ENCODE results near the gene RASSF7. TPM values are rescaled to one million over a fixed set of nuclear protein-coding genes. Genes with fewer than 3 reads are reported as not detected.
"Not testable (repeated sequence)": the region's sequence is repeated elsewhere in the genome, so short reads cannot be mapped to it uniquely, and the experiment has no call there.

RASSF7 gene
- polyA plus RNA-seq, 1 donor from 2014 or later: 37.1 TPM

- TF ChIP-seq POLR2AphosphoS5 (IDR thresholded peaks at IDR 0.05): no peak
- TF ChIP-seq EP300 (conservative IDR thresholded peaks at IDR 0.05; ENCODE audit: poor library complexity, severe bottlenecking): no peak
- no peaks in the 10 kb centered on the region for H3F3A ChIP-seq (ENCODE audit: insufficient read depth, low read length, poor library complexity, severe bottlenecking)
- no peak overlapping the region for H3K27ac ChIP-seq (ENCODE audit: low read length)
- H3K9ac ChIP-seq (ENCODE audit: low read length): no peak overlapping the region
- H3K4me2 ChIP-seq (ENCODE audit: low read length): no peak overlapping the region
- H3K9me3 ChIP-seq (ENCODE audit: low read length): no peaks in the 10 kb centered on the region
- no peaks in the 10 kb centered on the region for H3K79me2 ChIP-seq (replicated peaks; ENCODE audit: insufficient read depth, low read length)
- H4K20me1 ChIP-seq (ENCODE audit: insufficient read depth): no peaks in the 10 kb centered on the region
- H3K27me3 ChIP-seq (ENCODE audit: insufficient read depth, low read depth, low read length): no peaks in the 10 kb centered on the region
- H2AFZ ChIP-seq (ENCODE audit: low read depth, low read length): no peak overlapping the region
- H3K36me3 ChIP-seq (ENCODE audit: insufficient read depth, low read length): no peaks in the 10 kb centered on the region
- H3K4me3 ChIP-seq (ENCODE audit: low read length): no peak overlapping the region
- H3K9me2 ChIP-seq (ENCODE audit: insufficient read depth, low read length): no peaks in the 10 kb centered on the region
Observed at GRCh38 chr11:516400-516799, 44.4 kb upstream of the RASSF7 start.

- H3K27me3 ChIP-seq (ENCODE audit: insufficient read depth, low read depth, low read length); H3K9me2 ChIP-seq (ENCODE audit: insufficient read depth, low read length); H4K20me1 ChIP-seq (ENCODE audit: insufficient read depth); H3K79me2 ChIP-seq (replicated peaks; ENCODE audit: insufficient read depth, low read length); H3K4me3 ChIP-seq (ENCODE audit: low read length); H3F3A ChIP-seq (ENCODE audit: insufficient read depth, low read length, poor library complexity, severe bottlenecking); H3K36me3 ChIP-seq (ENCODE audit: insufficient read depth, low read length); H2AFZ ChIP-seq (ENCODE audit: low read depth, low read length); H3K9me3 ChIP-seq (ENCODE audit: low read length); H3K4me2 ChIP-seq (ENCODE audit: low read length); H3K27ac ChIP-seq (ENCODE audit: low read length); H3K9ac ChIP-seq (ENCODE audit: low read length): not testable (repeated sequence)
Observed at GRCh38 chr11:516918-517685, 43.7 kb upstream of the RASSF7 start.

GRCh38 chr11:518463-519202 is 42.1 kb upstream of the RASSF7 start:
- Histone ChIP-seq H3K9me3 (ENCODE audit: low read length) (no peaks in the 10 kb centered on the region), H2AFZ (ENCODE audit: low read depth, low read length) (no peak overlapping the region), H3K79me2 (replicated peaks; ENCODE audit: insufficient read depth, low read length) (no peaks in the 10 kb centered on the region), H3F3A (ENCODE audit: insufficient read depth, low read length, poor library complexity, severe bottlenecking) (no peaks in the 10 kb centered on the region), H3K9me2 (ENCODE audit: insufficient read depth, low read length) (no peaks in the 10 kb centered on the region), H3K9ac (ENCODE audit: low read length) (no peak overlapping the region), H3K36me3 (ENCODE audit: insufficient read depth, low read length) (no peaks in the 10 kb centered on the region), H3K27ac (ENCODE audit: low read length) (no peak overlapping the region), H3K27me3 (ENCODE audit: insufficient read depth, low read depth, low read length) (no peaks in the 10 kb centered on the region), H3K4me3 (ENCODE audit: low read length) (no peak overlapping the region), H3K4me2 (ENCODE audit: low read length) (no peak overlapping the region), H4K20me1 (ENCODE audit: insufficient read depth) (no peaks in the 10 kb centered on the region)
- TF ChIP-seq POLR2AphosphoS5 (IDR thresholded peaks at IDR 0.05) (no peak), CTCF (IDR thresholded peaks at IDR 0.05; ENCODE audit: poor library complexity, severe bottlenecking) (peak; percentile 51)

- H2AFZ ChIP-seq (ENCODE audit: low read depth, low read length): no peak overlapping the region
- no peak overlapping the region for H3K4me3 ChIP-seq (ENCODE audit: low read length)
- no peaks in the 10 kb centered on the region for H3K9me2 ChIP-seq (ENCODE audit: insufficient read depth, low read length)
- H3K9me3 ChIP-seq (ENCODE audit: low read length): no peaks in the 10 kb centered on the region
- H4K20me1 ChIP-seq (ENCODE audit: insufficient read depth): no peaks in the 10 kb centered on the region
- H3K27ac ChIP-seq (ENCODE audit: low read length): no peak overlapping the region
- no peak overlapping the region for H3K9ac ChIP-seq (ENCODE audit: low read length)
- no peaks in the 10 kb centered on the region for H3K27me3 ChIP-seq (ENCODE audit: insufficient read depth, low read depth, low read length)
- no peaks in the 10 kb centered on the region for H3K79me2 ChIP-seq (replicated peaks; ENCODE audit: insufficient read depth, low read length)
- no peaks in the 10 kb centered on the region for H3K36me3 ChIP-seq (ENCODE audit: insufficient read depth, low read length)
- H3K4me2 ChIP-seq (ENCODE audit: low read length): no peak overlapping the region
- no peaks in the 10 kb centered on the region for H3F3A ChIP-seq (ENCODE audit: insufficient read depth, low read length, poor library complexity, severe bottlenecking)
- TF ChIP-seq EZH2 (IDR thresholded peaks at IDR 0.05; ENCODE audit: borderline replicate concordance, insufficient read depth, low read length, poor library complexity, severe bottlenecking): no peak
- TF ChIP-seq CTCF (IDR thresholded peaks at IDR 0.05; ENCODE audit: poor library complexity, severe bottlenecking): no peak
- TF ChIP-seq SMC3 (conservative IDR thresholded peaks at IDR 0.05; ENCODE audit: poor library complexity): no peak
- no peak for TF ChIP-seq MXI1 (conservative IDR thresholded peaks at IDR 0.05; ENCODE audit: poor library complexity, severe bottlenecking)
- TF ChIP-seq EP300 (conservative IDR thresholded peaks at IDR 0.05; ENCODE audit: poor library complexity, severe bottlenecking): no peak
- TF ChIP-seq RAD21 (conservative IDR thresholded peaks at IDR 0.05): no peak
Observed at GRCh38 chr11:520428-521176, 40.2 kb upstream of the RASSF7 start.
